HG02840 (cell line): Measurements from ENCODE around the gene CCDC86.
A peak's percentile ranks its signal among the peaks of the same experiment; 100 is the strongest.

Experiments used
- ATAC-seq: cut with Tn5 transposase; IDR thresholded peaks from one replicate; pipeline ENCODE4 v1.9.1; 2021; ENCODE audit warnings: mild to moderate bottlenecking, moderate library complexity, moderate number of reproducible peaks; ENCODE audit not compliant: unreplicated experiment, low FRiP score

The CCDC86 gene

GRCh38 chr11:60830478-60831142 is 11.3 kb upstream of the CCDC86 start:
- peak; percentile 29 for ATAC-seq

- ATAC-seq, result peak; percentile 79
These were observed 10.8 kb upstream of the CCDC86 start for GRCh38 chr11:60831143-60831500.

- ATAC-seq, result no peak
These were observed 10.3 kb upstream of the CCDC86 start for GRCh38 chr11:60831501-60832079.

- ATAC-seq, result no peak
These were observed 7.0 kb upstream of the CCDC86 start for GRCh38 chr11:60834742-60835533.

- ATAC-seq, result no peak
These were observed 6.4 kb upstream of the CCDC86 start for GRCh38 chr11:60835534-60835846.

- ATAC-seq, result no peak
These were observed 4.9 kb upstream of the CCDC86 start for GRCh38 chr11:60836866-60837515.

- ATAC-seq, result no peak
These were observed 3.8 kb upstream of the CCDC86 start for GRCh38 chr11:60838132-60838531.

- ATAC-seq, result no peak
These were observed 1.2 kb upstream of the CCDC86 start for GRCh38 chr11:60840470-60841430.

- ATAC-seq, result no peak
These were observed 1.0 kb downstream of the CCDC86 start for GRCh38 chr11:60842668-60843600.

GRCh38 chr11:60844045-60844869 is 2.3 kb downstream of the CCDC86 start:
- no peak for ATAC-seq

GRCh38 chr11:60844870-60845221 is 2.9 kb downstream of the CCDC86 start:
- ATAC-seq, result no peak

GRCh38 chr11:60845338-60845737 is 3.4 kb downstream of the CCDC86 start:
- no peak for ATAC-seq

- ATAC-seq, result no peak
These were observed 5.4 kb downstream of the CCDC86 start for GRCh38 chr11:60847281-60847680.

GRCh38 chr11:60847896-60848295 is 6.0 kb downstream of the CCDC86 start:
- ATAC-seq, result no peak

- no peak for ATAC-seq
These were observed 6.8 kb downstream of the CCDC86 start for GRCh38 chr11:60848714-60849151.

- ATAC-seq, result no peak
These were observed 8.0 kb downstream of the CCDC86 start for GRCh38 chr11:60849641-60850520.

GRCh38 chr11:60851327-60852104 is 9.6 kb downstream of the CCDC86 start:
- ATAC-seq, result no peak
